GM12864 (cell line): ENCODE data around the gene TPRA1.

Experiments used
- DNase-seq: peaks from one replicate; pipeline ENCODE4 v3.0.0-alpha.2; 2011; ENCODE audit warnings: low read depth
- H3K4me3 ChIP-seq: 2 replicates; pipeline ENCODE4 v1.5.1; 2011; ENCODE audit warnings: mild to moderate bottlenecking, low read depth, low read length, control low read depth
- CTCF ChIP-seq: IDR thresholded peaks from 2 replicates; pipeline ENCODE4 v1.5.1; 2011; ENCODE audit warnings: low read depth, mild to moderate bottlenecking, moderate library complexity, low read length, control low read depth, inconsistent platforms; ENCODE audit errors: missing control alignments

TPRA1 gene

GRCh38 chr3:127624063-127624462 is 33.5 kb upstream of the TPRA1 start:
- no peak overlapping the region for H3K4me3 ChIP-seq
- no peak for TF ChIP-seq CTCF
- DNase-seq, result no peak

DNA sequence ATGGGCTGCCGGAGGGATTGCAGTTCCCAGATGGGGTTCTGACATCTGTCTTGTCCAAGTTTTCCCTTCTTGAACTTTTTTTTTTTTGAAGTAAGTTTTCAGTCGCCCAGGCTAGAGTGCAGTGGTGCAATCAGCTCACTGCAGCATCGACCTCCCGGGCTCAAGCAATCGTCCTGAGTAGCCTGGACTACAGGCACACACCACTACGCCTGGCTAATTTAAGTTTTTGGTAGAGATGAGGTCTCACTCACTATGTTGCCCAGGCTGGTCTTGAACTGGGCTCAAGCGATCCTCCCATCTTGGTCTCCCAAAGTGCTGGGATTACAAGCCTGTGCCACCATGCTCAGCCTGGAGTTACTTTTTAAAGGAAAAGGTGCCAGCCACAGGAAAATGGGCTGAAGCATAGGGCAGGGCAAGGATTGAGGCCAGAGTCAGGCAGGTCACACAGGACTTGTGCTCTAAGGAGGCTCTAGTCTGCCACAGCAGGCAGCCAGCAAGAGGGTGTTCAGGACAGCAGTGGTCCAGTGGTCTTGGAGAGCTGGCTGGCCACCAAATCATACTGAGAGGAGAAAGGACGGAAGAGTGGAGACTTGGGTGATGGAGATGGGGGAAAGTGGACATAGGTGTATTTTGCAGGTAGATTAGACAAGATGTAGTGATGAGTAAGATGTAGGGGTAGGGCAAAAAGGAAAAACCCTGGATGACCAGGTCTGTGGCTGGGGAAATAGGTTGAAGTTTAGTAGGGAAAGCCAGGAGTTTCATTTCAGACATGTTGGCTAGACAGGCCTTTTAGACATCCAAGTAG is 32.4 kb upstream of the TPRA1 start:
- H3K4me3 ChIP-seq, result no peak overlapping the region
- no peak for TF ChIP-seq CTCF
- DNase-seq, result no peak

DNA sequence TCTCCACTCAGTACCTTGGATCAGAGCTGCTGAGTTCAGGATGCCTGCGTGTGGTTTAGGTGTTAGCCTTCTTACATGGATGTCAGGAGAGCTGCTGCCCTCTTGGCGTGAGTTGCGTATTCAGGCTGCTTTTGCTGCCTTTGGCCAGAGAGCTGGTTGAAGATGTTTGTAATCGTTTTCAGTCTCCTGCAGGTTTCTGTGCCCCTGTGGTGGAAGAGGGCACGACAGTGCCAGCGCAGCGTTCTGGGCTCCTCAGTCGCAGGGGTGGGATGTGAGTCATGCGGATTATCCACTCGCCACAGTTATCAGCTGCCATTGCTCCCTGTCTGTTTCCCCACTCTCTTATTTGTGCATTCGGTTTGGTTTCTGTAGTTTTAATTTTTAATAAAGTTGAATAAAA is 31.5 kb upstream of the TPRA1 start:
- DNase-seq, result no peak
- no peak for TF ChIP-seq CTCF
- no peak overlapping the region for H3K4me3 ChIP-seq

DNA sequence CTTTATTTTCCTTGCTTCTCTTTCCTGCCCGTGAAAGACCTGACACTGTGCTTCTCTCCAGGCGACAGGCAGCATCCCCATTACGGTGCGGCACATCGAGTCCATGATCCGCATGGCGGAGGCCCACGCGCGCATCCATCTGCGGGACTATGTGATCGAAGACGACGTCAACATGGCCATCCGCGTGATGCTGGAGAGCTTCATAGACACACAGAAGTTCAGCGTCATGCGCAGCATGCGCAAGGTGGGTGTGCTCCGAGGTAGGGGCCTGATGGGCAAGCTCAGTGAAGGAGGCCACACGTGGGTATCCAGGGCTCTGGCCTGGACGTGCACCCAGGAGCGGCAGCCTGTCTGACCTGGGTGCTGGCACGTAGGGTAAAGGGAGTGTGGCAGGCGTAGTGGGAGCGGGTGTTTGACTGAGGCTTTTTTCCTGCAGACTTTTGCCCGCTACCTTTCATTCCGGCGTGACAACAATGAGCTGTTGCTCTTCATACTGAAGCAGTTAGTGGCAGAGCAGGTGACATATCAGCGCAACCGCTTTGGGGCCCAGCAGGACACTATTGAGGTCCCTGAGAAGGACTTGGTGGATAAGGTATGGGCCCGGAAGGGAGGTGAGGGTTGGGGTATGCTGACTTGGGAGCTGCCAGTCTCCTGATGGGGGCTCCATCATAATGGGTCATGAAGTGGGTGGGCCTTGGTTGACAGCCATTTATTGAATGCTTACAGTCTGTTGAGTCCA is 30.3 kb upstream of the TPRA1 start:
- H3K4me3 ChIP-seq, result no peak overlapping the region
- TF ChIP-seq CTCF, result no peak
- no peak for DNase-seq

DNA sequence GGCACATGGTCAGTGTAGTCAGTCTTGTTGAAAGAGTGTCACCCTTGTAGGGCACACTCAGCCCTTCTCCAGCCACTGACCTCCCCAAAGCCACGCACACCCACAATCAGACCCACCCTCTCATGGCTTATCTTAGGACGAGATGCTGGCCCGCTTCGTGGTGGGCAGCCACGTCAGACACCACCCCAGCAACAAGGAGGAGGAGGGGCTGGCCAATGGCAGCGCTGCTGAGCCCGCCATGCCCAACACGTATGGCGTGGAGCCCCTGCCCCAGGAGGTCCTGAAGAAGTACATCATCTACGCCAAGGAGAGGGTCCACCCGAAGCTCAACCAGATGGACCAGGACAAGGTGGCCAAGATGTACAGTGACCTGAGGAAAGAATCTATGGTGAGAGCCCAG is 28.4 kb upstream of the TPRA1 start:
- no peak for DNase-seq
- TF ChIP-seq CTCF, result no peak
- no peak overlapping the region for H3K4me3 ChIP-seq

DNA sequence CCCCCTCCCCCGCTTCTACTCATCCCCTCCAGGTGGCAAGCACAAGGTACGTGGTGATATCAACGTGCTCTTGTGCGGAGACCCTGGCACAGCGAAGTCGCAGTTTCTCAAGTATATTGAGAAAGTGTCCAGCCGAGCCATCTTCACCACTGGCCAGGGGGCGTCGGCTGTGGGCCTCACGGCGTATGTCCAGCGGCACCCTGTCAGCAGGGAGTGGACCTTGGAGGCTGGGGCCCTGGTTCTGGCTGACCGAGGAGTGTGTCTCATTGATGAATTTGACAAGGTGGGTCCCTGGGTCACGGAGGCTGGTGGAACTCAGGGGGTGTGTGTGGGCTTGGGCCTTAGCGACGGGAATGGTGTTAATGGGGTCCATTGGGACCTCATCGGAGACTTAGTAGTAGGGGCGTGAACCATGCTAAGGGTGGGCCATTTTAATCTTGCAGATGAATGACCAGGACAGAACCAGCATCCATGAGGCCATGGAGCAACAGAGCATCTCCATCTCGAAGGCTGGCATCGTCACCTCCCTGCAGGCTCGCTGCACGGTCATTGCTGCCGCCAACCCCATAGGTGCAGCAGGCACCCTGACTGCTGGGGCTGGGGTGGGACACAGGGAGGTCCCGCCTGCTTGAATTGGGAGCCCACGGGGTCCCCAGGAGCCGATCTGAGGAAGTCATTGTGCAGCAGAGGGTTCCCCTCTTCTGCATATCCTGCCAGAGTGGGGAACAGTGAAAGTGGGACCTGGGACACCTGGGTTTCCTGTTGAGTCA is 26.5 kb upstream of the TPRA1 start:
- TF ChIP-seq CTCF, result no peak
- no peak overlapping the region for H3K4me3 ChIP-seq
- DNase-seq, result no peak
